Right cardiac atrium (tissue), 5 donors: Measurements from ENCODE around the gene POC1A. TPM values are rescaled to one million over a fixed set of nuclear protein-coding genes. Genes with fewer than 3 reads are reported as not detected.

ENCODE experiments used
- ATAC-seq, 2 donors: fragments of 200-7000 bp; cut with Tn5 transposase; one replicate each; pipeline versions ENCODE4 v1.8.0 to v1.9.1; 2020; ENCODE audit warnings: moderate library complexity in 2 of 2, mild to moderate bottlenecking in 1 of 2
- DNase-seq, 3 donors: peaks; one replicate each; pipeline ENCODE4 v3.0.0-alpha.2; 2020
- H3K27ac ChIP-seq: one replicate; pipeline ENCODE4 v1.5.1; 2013; ENCODE audit warnings: mild to moderate bottlenecking, low read length, control low read depth, moderate library complexity
- H3K27me3 ChIP-seq: one replicate; pipeline ENCODE4 v1.6.1; 2013; ENCODE audit not compliant: control insufficient read depth, insufficient read depth
- H3K4me1 ChIP-seq: one replicate; pipeline ENCODE4 v1.6.1; 2013; ENCODE audit warnings: low read length; ENCODE audit not compliant: control insufficient read depth, insufficient read depth
- H3K4me3 ChIP-seq: one replicate; pipeline ENCODE4 v1.5.1; 2013; ENCODE audit warnings: low read length, control low read depth
- H3K9me3 ChIP-seq: one replicate; pipeline ENCODE4 v1.6.1; 2013; ENCODE audit warnings: low read length; ENCODE audit not compliant: control insufficient read depth
- WGBS: extraction: QIAGEN DNeasy Blood & Tissue Kit; methylation state at CpG from one replicate; pipeline ENCODE4 v1.1.7; 2013; 5-methylcytosine and 5-hydroxymethylcytosine counted together
- intact Hi-C, 4 donors: fragments of 100-400 bp; cut with DNase I; formaldehyde crosslinking; loops; one replicate each; pipeline versions ENCODE4 v1.11.0 to v1.14.0; 2022 to 2023
- polyA plus RNA-seq: library from polyadenylated mRNA; stranded (reverse); fragments of 200-250 nt; gene quantifications from one replicate; pipeline ENCODE4 v1.2.3, GENCODE V29; 2013
- total RNA-seq, 4 donors: library from RNA; stranded (reverse); fragmentation: NEBNext Ultra II Directional; extraction: Animal tissue kit (Norgen Biotek cat#: 25700); gene quantifications; one replicate each; pipeline ENCODE4 v1.2.1, GENCODE V29; 2021
- donor health status: healthy with polysubstance abuse.
- donor health status: DM: no; HTN: yes; CAD: no.
- donor health status: DM: no; HTN: no; CAD: no.
- donor health status: DM: no; HTN: yes; CAD: no; lungs with severe emphysema.
- donor health status: DM: yes; HTN: yes; CAD: no.

The POC1A gene
- total and polyA plus RNA-seq, 5 donors: 0.75 to 1.4 (median 1.2) TPM

- H3K4me1 ChIP-seq: peaks cover under 1% of the 10 kb centered on the region
- no peaks in the 10 kb centered on the region for H3K9me3 ChIP-seq
- H3K27me3 ChIP-seq: no peaks in the 10 kb centered on the region
- DNase-seq: peak in 2 of 3 donors; percentile 21 to 31
- no peak overlapping the region for H3K4me3 ChIP-seq
- intact Hi-C loops: no loop called here
- ATAC-seq: peak; percentile 3 to 29
- H3K27ac ChIP-seq: no peak overlapping the region
- WGBS: 77% methylated on average over 2 of the region's 2 CpGs
Measured at GRCh38 chr3:52097851-52098507, 56.2 kb downstream of the POC1A start.

GRCh38 chr3:52095990-52096775 lies 58.0 kb downstream of the POC1A start:
- Histone ChIP-seq H3K27me3 (no peaks in the 10 kb centered on the region), H3K27ac (no peak overlapping the region), H3K9me3 (no peaks in the 10 kb centered on the region), H3K4me3 (no peak overlapping the region), H3K4me1 (peaks cover 6% of the 10 kb centered on the region)
- intact Hi-C loops: no loop called here
- no peak for ATAC-seq
- WGBS: 96% methylated on average over 8 of the region's 8 CpGs
- peak in 2 of 3 donors; percentile 10 to 16 for DNase-seq

DNA sequence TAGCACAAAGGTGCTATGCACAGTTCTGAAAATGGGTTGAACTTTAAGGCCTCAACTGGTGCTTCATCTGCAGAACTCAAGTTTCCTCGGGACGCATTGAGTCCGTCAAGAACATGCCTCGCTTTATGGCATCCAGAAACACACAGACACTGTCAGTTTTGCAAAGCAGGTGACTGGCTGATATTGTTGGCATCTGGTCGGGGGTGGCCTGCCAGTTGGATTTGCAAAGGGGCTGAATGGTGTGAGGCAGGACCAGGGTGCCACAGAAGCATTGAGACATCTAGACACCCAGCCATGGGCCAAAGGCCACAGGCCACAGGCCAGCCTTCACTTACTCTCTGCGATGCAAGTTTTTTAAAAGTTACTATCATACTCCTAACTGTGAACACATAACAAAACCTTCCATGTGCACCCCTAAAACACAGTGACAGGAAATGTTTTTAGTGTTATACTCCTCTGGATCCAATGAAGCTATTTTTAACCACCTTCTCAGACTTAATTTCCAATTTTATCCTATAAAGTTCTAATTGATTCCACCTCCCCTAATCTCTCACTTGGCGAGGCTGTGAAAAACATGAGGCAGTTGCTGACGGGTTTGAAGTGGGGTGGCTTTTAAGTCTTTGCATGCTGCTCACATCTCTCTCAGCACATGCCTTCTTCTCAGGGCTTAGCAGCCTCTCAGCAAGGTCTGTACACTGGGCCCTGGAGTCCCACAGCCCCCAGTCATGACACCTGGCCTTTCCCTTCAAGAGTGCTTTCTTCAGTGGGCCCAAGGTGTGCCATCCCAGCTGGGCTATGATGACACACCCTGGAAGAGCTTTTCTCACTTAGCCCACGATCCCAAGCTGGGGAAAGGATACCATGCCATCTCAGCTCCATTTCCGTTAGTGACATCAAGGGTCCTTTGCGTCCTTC lies 59.4 kb downstream of the POC1A start:
- 79% methylated on average over 11 of the region's 11 CpGs for WGBS
- Histone ChIP-seq H3K9me3 (no peaks in the 10 kb centered on the region), H3K4me1 (peaks cover 14% of the 10 kb centered on the region), H3K27me3 (no peaks in the 10 kb centered on the region), H3K4me3 (no peak overlapping the region), H3K27ac (no peak overlapping the region)
- intact Hi-C loops: no loop called here
- DNase-seq (peak in 2 of 3 donors; percentile 5 to 34), ATAC-seq (no peak)

- ATAC-seq (no peak), DNase-seq (peak in 2 of 3 donors; percentile 22 to 41)
- H3K27me3 ChIP-seq: no peaks in the 10 kb centered on the region
- intact Hi-C loops: no loop called here
- no peaks in the 10 kb centered on the region for H3K9me3 ChIP-seq
- peaks cover 16% of the 10 kb centered on the region for H3K4me1 ChIP-seq
- 86% methylated on average over 7 of the region's 7 CpGs for WGBS
- H3K4me3 ChIP-seq: no peak overlapping the region
- H3K27ac ChIP-seq: no peak overlapping the region
Measured at GRCh38 chr3:52093756-52094545, 60.3 kb downstream of the POC1A start.

DNA sequence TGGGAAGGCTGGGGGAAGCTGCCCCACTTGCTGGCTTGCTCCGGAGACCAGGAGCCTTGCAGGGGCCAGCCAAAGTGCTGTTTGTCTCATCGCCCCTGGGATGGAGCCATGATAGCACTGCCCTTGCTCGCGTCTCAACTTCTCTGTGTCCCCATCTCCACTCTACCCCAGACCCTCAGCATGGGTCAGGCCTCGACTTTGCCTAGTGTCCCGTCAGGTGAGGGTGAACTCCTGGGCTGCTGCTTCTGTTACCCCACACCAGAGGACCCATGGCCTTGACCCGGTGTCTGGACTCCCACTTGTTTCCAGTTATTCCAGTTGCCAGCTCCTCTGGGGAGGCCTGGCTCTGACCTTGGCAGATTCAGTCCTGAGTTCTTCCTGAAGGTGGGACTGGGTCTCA lies 61.3 kb downstream of the POC1A start:
- H3K4me3 ChIP-seq: no peak overlapping the region
- intact Hi-C loops: no loop called here
- no peak overlapping the region for H3K27ac ChIP-seq
- no peaks in the 10 kb centered on the region for H3K9me3 ChIP-seq
- DNase-seq (peak; percentile 9 to 40 (median 28)), ATAC-seq (no peak)
- H3K4me1 ChIP-seq: peaks cover 21% of the 10 kb centered on the region
- H3K27me3 ChIP-seq: no peaks in the 10 kb centered on the region
- WGBS: 80% methylated on average over 7 of the region's 7 CpGs

DNA sequence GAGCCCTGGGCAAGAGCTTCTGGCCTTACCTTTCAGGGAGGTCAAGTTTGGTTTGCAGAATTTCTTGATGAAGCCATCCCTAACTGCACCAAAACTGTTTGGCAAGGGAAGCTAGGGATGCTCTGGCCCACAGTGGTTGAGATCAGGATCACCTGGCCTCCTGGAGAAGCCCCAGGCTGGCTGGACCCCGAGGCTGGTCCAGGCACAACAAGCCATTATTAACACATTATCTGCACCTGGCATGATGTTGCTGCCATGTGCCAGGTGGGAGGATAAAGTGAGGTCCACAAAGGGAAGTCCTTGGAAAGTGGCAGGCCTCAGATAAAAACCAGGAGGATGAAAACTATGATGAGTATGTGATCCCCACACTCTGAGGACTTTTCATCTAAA lies 62.0 kb downstream of the POC1A start:
- H3K27ac ChIP-seq: no peak overlapping the region
- no peaks in the 10 kb centered on the region for H3K9me3 ChIP-seq
- H3K27me3 ChIP-seq: no peaks in the 10 kb centered on the region
- WGBS: 38% methylated on average over 1 of the region's 1 CpG
- peaks cover 23% of the 10 kb centered on the region for H3K4me1 ChIP-seq
- H3K4me3 ChIP-seq: no peak overlapping the region
- intact Hi-C loops: no loop called here
- DNase-seq: peak in 1 of 3 donors; percentile 13
- ATAC-seq: no peak

DNA sequence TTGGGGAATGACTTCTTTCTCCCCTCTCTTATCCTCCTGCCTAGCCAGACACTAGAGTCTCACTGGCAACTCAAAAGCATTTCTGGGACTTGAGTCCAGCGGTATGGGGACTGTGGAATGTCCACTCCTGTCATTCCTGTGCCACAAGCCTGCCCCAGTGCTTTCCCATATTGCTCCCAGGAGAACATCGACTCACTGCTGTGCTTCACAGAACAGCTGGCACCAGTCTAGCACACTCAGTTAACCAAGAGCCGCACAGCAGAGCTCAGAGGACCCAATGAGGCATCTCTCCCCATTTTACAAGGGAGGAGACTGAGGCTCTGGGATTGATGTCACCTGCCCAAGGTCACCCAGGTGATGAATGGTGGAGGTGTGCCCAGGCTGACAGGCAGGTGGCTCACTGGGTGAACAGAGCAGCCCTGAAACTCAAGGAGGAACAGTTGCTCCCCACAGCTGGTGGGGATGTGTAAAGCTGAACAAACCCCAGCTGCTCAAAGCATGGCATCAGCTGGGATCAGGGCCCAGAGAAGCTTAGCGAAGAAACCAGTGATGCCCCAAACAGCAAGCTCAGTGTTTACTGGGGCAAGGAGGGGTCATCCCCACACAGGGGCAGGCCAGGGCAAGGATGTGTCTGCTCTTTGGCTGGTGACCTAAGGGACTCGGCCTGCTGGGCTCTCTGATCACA lies 62.5 kb downstream of the POC1A start:
- Histone ChIP-seq H3K4me3 (no peak overlapping the region), H3K9me3 (no peaks in the 10 kb centered on the region), H3K4me1 (peaks cover 26% of the 10 kb centered on the region), H3K27ac (no peak overlapping the region), H3K27me3 (no peaks in the 10 kb centered on the region)
- WGBS: 68% methylated on average over 5 of the region's 5 CpGs
- intact Hi-C loops: no loop called here
- DNase-seq (peak in 2 of 3 donors; percentile 21 to 26), ATAC-seq (peak in 1 of 2 donors; percentile 9)

- peaks cover 28% of the 10 kb centered on the region for H3K4me1 ChIP-seq
- no peaks in the 10 kb centered on the region for H3K27me3 ChIP-seq
- no peaks in the 10 kb centered on the region for H3K9me3 ChIP-seq
- intact Hi-C loops: no loop called here
- 71% methylated on average over 8 of the region's 8 CpGs for WGBS
- DNase-seq (peak in 2 of 3 donors; percentile 29 to 53), ATAC-seq (no peak)
- H3K4me3 ChIP-seq: no peak overlapping the region
- no peak overlapping the region for H3K27ac ChIP-seq
Measured at GRCh38 chr3:52090933-52091468, 63.2 kb downstream of the POC1A start.

GRCh38 chr3:52090131-52090932 lies 63.9 kb downstream of the POC1A start:
- peak; percentile 22 to 47 for ATAC-seq
- 61% methylated on average over 12 of the region's 12 CpGs for WGBS
- Histone ChIP-seq H3K9me3 (no peaks in the 10 kb centered on the region), H3K4me1 (peaks cover 28% of the 10 kb centered on the region), H3K27ac (peak overlapping the region; percentile 46), H3K27me3 (no peaks in the 10 kb centered on the region), H3K4me3 (no peak overlapping the region)
- DNase-seq: peak in 2 of 3 donors; percentile 59 to 72
- intact Hi-C loops: no loop called here
